Panc1 (cell line): ENCODE data around the gene CTSA.

Experiments
- CTCF ChIP-seq: fragments of 450-650 bp; IDR thresholded peaks from 2 replicates; pipeline ENCODE4 v1.5.1; 2017; ENCODE audit warnings: mild to moderate bottlenecking
- POLR2AphosphoS5 ChIP-seq: IDR thresholded peaks from 2 replicates; pipeline ENCODE4 v1.6.1; 2012; ENCODE audit warnings: mild to moderate bottlenecking, low read depth, low read length, moderate library complexity
- REST ChIP-seq, 2 experiments: IDR thresholded peaks; 2 replicates each; pipeline ENCODE4 v1.6.1; 2011 to 2012; ENCODE audit warnings: low read depth in 2 of 2, control low read depth in 1 of 2, low read length in 1 of 2, mild to moderate bottlenecking in 1 of 2, moderate library complexity in 1 of 2; ENCODE audit not compliant: insufficient read depth in 1 of 2
- SIN3A ChIP-seq: IDR thresholded peaks from 2 replicates; pipeline ENCODE4 v1.6.1; 2012; ENCODE audit warnings: low read depth, mild to moderate bottlenecking, low read length, moderate library complexity, borderline replicate concordance; ENCODE audit not compliant: insufficient read depth

- TF ChIP-seq CTCF = no peak
- no peak for TF ChIP-seq SIN3A
- no peak for TF ChIP-seq POLR2AphosphoS5
- TF ChIP-seq REST (IDR thresholded peaks at IDR 0.05; ENCODE audit: insufficient read depth in 1 of 2, low read depth in 2 of 2, low read length in 1 of 2) = no peak
Observed at GRCh38 chr20:45924391-45925261, 33.5 kb downstream of the CTSA start.
